HG03135 (cell line): ENCODE results near the gene IRGQ.
"Not testable (repeated sequence)": the region's sequence is repeated elsewhere in the genome, so short reads cannot be mapped to it uniquely, and the experiment has no call there.

Experiments
- ATAC-seq: cut with Tn5 transposase; IDR thresholded peaks from one replicate; pipeline ENCODE4 v1.9.1; 2021; ENCODE audit warnings: mild to moderate bottlenecking, moderate library complexity; ENCODE audit not compliant: unreplicated experiment

The IRGQ gene

DNA sequence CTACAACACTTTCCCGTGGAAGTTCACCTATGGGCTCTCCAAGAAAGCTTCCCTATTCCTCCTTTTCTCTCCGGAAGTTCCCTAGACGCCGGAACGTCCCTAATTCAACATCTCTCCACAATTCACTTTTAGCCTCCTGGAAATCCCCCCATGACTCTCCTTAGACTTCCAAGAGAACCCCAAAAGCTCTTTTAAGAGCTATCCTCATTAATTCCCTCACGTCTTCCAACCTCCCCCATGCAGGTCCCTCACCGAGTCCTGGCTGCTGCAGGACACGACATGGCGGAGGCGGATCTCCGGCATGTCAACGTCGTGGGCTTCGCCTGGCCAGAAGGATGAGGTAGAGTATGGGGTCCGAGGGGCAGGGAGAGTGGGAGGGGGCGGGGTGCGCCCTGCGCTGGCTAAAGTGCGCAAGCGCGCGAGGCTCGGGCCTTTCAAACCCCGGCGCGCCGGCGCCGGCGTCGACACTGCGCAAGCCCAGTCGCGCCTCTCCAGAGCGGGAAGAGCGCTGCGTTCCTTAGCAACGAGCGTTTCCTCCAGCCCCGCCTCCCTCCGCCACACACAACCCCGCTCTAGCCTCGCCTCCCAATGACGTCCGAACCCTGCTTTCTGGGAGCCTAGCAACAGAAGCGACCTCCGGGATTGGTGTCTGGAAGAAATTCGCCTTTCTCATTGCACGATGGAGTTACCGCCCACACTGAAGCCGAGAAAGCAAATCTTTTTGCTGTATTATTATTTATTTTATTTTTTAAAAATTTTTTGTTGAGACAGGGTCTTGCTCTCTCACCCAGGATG, 20.6 kb downstream of the IRGQ start, which contains the start of the genes PINLYP and XRCC1:
Gene PINLYP, plus strand, starts transcription at position 646 of the 795 bp plus-strand sequence. CDS start 1,391 bp downstream, outside the sequence.
Gene XRCC1, minus strand, starts transcription at position 372 of the 795 bp plus-strand sequence. Its CDS starts 69 bp downstream, at position 303.
- ATAC-seq, result peak; percentile 97

DNA sequence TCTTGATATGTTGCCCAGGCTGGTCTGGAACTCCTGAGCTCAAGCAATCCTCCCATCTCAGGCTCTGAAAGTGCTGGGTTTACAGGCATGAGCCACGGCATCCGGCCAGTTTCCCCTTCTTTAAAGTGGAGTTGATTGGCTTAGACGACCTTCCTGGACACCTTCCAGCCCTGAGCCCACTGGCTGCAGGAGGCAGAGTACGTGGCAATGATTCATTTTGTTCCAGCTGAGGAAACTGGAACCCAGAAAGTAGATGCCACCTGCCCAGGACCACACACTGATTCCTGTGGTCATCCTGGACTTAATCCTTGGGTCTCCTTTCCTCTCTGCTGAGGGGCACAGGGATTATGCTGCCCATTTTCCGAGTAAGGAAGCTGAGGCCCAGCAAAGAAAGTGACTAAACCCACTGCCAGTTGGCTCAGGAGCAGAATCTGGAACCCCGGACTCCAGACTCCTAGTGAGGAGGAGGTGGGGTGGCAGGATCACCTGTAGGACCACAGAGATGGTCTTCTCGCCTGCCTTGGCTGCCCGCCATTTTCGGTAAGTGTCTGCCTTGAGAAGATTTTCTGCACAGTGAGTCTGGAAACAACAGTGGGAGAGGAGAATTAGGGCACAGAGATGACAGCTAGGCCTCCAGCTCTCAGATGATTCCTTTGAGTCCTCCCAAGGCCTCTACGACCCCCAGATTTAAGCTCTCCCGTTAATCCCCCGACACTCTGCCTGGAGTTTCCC, 21.3 kb downstream of the IRGQ start:
- no peak for ATAC-seq

DNA sequence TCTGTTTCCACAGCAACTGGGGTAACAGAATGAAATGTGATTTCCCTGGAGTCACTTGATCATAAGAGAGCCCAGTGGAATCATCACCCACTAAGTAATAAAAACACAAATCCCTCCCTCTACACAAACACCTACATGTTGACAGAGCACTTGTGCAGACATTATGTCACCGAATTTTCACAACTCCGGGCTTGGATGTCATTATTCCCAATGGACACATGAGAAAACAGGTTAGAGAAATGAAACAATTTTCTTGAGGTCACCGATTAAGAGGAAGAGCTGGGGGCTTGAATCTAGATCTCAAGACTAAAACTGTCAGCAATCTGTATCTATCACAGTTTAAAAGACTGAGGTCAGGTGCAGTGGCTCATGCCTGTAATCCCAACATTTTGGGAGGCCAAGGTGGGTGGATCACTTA, 23.8 kb downstream of the IRGQ start:
- ATAC-seq, result no peak

DNA sequence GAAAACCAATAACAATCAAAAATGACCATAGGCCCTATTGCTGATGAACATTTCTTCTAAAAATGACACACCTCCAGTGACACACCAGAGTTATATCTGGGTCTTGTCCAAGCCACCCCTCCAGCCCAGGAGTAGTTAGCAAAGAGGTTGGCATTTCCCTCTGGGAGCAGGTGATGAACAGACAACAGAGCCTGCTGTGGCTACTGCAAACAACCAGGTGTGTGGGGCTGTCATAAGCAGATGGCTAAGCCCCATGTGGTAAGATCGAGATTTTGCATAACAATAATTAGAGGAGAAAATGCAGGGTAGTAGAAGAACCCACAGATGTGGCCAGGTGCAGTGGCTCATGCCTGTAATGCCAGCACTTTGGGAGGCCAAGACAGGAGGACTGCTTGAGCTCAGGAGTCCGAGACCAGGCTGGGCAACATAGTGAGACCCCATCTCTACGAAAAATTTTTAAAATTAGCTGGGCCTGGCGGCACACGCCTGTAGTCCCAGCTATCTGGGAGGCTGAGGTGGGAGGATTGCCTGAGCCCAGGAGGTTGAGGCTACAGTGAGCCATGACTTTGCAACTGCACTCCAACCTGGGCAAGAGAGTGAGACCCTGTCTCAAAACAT, 25.7 kb downstream of the IRGQ start:
- no peak for ATAC-seq

DNA sequence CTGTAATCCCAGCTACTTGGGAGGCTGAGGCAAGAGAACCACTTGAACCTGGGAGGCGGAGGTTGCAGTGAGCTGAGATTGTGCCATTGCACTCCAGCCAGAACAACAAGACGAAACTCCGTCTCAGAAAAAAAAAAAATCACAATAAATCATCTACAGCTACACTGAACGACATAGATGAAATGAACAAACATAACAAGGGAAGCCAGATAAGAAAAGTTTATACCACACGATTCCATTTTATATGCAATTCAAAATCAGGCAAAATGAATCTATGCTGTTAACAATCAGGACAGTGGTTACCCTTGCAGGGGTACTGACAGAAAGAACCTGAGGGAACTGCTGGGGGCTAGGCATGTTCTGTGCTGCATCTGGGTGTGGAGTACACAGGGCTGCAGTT, 26.3 kb downstream of the IRGQ start:
- no peak for ATAC-seq

DNA sequence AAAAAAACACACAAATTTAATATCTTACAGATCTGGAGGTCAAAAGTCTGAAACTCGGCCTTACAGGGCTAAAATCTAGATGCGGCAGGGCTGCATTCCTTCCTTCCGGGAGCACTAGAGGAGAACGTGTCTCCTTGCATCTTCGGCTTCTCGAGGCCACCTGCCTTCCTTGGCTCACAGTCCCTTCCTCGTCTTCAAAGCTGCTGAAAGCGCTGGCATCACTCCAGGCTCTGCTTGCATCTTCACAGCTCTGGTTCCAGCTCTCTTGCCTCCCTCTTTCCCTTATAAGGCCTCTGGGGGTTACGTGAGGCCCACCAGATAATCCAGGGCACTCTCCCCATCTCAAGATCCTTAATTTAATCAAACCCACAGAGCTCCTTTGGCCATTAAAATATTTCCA, 31.1 kb downstream of the IRGQ start:
- ATAC-seq, result no peak

DNA sequence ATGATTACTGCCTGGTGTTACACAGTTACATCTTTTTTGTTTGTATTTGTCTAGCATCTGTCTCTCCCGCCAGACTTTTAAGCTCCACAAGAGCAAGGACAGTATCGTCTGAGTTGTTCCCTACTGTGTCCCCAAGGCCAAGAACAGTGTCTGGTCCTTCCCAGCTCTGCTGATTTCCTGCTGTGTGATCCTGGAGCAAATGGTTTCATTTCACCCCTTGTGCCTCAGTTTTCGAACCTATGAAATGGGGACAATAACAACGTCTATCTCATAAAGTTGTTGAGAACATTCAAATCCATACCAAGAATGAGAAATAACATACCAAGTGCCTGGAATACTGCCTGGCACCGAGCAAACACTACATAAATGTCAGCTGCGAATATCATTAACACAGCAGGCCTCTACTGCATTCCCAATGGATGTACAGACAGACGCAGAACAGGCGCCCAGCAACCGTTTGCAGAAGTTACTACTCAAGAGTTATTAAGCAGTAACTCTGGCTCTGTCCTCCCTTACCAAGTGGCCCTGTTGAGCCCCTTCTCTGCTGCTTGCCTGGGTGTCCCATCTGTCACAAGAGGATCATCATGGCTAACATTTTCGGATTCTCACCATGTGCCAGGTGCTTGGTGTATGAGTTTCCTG, 32.0 kb downstream of the IRGQ start:
- no peak for ATAC-seq

DNA sequence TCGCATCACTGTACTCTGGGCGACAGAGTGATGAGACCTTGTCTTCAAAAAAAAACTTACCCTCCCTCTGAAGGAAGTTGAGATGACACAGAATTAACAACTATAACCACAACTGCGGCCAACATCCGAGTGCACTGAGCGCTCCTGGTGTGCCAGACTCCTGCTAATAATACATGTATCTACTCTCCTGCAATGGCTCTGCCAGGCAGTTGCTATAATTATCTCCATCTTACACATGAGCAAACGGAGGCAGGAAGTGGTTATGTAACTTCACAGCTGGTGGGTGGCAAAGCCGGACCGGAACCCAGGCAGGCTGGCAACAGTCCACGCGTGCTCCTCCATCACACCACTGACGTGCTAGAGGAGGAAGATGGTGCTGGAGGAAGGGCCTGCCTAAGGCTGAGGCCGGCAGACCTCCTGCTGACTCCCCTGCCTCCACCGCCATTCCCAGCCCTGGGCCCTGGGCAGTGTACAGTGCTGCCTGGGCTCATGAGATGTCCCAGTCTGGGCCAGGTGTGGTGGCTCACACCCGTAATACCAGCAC, 33.2 kb downstream of the IRGQ start:
- ATAC-seq, result peak; percentile 73

DNA sequence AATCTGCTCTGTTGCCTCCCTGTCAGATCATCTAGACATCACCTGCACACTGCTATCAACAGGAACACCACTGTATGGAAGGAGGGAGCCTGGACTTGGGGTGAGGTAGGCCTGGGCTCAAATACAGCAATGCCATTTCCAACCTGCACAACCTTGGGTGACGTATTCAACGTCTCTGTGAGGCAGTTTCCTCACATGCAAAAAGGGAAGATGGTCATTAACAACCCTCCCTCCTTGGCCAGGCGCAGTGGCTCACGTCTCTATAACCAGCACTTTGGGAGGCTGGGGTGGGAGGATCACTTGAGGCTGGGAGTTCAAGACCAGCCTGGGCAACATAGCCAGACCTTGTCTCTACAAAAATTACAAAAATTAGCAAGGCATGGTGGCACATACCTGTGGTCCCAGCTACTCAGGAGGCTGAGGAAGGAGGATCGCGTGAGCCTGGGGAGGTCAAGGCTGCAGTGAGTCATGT, 33.7 kb downstream of the IRGQ start:
- no peak for ATAC-seq

DNA sequence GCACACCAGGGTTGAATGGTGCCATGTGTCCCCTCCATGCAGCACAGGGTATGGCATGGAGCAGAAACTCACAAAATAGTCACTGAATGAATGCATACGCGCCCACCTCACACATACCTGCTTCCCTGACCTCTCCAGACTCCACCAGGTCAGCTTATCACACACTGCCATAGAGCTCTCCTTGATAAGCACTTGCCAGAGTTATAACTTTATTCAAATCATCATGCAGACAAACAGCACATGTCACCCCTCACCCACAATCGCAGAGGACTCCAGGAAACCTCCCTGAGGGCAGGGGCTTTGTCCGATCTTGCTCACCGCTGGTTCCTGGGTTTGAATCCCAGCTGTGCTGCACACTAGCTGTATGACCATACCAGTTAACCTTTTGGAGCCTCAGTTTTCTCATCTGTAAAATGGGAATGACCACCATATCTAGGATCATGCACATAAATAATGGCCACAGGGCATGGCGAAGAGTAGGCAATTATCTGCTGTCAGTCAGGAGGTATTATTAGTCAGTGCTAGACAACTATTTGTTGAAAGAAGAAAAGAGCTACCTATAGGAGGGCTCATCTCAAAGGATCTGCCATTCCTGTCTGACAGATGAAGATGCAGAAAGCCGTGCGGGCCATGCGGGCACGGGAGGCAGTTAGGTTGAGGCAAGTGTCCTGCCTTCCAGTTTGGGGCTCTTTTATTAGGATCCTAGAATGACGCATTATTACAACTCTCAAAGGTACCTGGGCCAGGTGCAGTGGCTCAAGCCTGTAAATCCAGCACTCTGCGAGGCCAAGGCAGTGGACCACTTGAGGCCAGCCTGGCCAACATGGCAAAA, 34.6 kb downstream of the IRGQ start:
- no peak for ATAC-seq

DNA sequence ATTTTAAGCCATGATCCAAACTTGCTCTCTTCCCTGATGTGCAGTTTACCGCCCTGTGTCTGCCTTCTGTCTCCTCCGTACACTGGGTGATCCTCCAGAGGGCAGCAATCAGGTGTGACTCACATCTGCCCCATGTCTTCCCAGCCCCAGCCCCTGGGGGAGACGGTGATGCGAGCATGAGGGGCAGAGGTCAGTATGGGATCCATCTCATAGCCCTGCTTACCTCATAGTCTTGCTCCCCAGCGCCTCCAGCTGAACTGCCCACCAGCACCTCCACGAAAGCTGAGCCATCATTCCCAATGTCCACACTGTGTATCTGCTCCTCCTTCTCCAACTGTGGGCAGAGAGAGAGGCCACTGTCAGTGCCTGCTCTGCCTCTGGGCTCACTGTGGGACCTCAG, 35.2 kb downstream of the IRGQ start:
- no peak for ATAC-seq

DNA sequence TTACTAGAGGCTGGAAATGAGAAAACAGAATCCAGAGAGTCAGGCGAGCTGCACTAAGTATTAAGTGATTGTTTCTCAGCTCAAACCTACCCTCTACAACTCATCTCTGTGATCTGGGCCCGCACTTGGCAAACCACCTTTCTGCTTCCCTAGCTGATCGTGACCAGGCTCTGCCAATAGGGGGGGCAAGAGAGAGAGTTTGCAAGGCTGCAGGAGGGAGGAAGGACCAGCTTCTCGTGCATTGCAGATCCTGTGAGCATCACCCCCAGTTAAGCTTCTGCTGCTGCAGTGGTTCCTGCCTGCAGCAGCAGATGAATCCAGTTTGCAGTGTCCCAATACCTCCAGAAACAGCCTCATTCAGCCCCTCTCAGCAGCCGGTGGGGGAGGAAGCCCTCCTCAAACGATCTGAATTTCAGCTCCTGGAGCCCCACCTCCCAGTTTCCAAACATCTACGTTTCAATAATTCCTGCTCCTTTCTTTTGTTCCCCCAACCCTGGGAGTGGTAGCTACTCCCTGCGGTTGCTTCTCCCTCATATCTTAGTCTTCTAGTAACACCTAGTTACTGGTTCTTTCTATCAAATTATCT, 40.7 kb downstream of the IRGQ start:
- no peak for ATAC-seq

DNA sequence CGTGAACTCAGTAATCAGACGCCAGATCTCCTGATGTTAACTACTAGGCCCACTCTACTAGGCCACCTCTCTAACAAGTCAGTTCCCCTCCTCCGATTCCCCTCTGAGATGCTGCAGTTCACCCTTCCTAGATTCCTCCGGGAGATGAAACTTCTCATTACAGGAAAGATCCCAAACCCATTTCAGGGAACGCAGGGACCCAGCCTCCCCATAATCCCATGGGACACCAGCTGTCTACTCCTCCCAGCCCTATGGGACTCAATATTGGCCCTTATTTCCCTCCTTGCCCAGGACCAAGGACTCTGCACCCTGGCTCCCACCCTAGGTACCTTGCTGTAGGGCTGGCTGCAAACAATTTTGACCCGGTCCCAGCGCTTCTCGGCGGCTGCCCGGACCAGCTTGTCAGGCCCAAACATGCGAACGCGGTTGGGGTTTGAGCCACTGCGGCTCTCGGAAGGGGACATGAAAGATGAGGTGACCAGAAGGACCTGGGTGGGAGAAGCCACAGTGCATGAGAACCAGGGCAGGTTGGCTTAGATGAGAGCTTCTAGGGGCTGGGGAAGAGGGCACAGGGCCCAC, 41.5 kb downstream of the IRGQ start:
- no peak for ATAC-seq

DNA sequence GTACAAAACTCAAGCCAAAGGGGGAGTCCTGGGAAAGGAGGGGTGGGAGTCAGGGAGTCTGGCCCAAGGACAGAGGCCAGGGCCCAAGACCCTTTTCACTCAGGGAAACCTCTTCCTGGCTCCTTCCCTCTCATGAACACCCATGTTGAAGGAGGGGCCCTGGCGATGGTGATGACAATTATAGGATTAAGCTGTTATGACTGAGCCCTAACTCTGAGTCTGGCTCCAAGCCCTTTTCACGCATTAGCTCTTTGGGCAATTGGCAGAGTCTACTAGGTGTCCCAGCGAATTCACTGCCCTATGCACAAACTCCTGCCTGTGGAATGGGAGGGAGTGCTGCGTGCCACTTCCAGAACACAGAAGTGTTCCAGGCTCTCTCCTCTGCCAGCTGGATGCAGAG, 42.3 kb downstream of the IRGQ start:
- no peak for ATAC-seq

DNA sequence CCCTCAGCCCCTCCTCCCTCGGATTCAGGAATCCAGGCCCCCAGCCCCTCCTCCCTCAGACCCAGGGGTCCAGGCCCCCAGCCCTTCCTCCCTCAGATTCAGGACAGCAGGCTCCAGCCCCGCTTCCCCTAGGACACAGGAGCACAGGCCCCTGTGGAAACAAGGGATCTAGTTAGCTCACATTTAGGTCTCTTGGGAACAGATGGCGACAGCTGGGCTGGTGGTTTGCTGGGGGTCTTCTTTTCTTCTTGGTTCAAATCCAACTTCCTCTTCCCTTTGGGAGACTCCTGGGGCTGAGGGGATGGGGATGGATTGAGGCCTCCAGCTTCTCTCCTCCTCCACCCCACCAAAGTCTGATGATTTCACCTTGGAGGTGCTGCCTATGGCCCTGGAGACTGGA, 43.3 kb downstream of the IRGQ start:
- ATAC-seq, result no peak

DNA sequence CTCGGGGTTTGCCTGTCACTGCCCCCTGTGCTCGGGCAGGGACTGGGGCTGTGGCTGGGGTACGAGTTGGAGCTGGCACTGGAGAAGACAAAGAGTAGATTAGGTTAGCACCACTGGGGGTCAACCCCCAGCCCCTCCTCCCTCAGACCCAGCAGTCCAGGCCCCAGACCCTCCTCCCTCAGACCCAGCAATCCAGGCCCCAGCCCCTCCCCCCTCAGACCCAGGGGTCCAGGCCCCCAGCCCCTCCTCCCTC, 43.8 kb downstream of the IRGQ start:
- ATAC-seq, result no peak

DNA sequence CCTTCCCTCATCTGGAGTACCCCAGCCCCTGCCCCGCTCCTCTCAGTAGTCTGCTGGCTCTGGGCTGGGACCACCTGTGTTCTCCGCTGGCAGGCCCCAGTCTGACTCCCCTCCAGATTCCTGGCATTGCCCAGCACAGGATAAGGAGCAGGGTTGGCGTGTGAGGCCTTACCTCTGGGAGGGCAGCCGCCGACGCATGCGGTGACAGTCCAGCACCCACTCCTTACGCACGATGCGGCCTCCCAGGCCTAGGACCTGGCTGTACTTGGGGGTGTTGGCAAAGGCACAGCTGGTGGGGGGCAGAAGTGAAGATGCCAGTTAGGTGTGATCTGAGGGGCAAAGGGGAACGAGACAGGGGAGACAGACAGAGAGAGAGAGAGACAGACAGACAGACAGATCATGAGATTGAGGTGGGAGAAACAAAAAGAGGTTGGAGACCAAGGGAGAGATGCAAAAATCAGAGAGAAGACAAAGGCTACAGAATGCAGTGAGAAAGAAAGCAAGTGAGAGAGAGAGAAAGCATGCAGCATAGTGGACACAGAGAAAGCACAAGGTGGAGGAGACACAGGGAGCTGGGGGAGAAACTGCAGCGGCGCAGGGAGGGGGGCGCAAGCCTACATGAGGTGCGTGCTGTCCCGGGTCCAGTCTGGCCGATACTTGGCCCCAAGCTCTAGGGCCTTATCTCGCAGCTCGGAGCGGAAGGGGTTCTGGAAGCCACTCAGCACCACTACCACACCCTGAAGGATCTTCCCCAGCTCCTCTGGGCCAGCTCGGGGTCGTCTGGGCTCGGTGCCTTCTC, 44.3 kb downstream of the IRGQ start:
- ATAC-seq, result no peak

DNA sequence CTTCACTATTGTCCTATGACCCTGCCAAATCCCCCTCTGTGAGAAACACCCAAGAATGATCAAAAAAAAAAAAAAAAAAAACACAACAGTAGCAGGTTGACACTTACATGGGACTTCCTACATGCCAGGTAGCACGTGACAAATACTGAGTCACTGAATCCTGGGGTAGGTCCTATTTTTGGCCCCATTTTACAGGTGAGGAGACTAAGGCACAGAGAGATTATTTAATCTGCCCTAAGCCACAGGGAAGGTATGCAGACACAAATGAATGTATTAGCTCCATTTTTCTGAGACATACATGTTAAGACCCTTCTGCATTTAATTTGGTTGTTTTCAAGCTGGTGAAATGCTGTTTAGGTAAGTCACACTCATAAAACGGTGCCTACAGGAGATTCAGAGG, 47.2 kb downstream of the IRGQ start:
- no peak for ATAC-seq

DNA sequence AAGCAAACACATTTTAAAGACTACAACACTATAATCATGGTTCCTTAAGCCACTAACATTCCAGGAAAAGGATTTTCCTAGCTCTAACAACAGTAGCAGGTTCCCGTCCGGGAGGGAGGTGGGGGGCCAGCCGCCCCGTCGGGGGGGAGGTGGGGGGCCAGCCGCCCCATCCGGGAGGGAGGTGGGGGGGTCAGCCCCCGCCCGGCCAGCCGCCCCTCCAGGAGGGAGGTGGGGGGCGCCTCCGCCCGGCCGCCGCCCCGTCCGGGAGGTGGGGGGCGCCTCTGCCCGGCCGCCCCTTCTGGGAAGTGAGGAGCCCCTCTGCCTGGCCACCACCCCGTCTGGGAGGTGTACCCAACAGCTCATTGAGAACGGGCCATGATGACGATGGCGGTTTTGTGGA, 48.0 kb downstream of the IRGQ start:
- ATAC-seq, result not testable (repeated sequence)
